HEK293 (cell line): Measurements from ENCODE around the gene ANKRD39.

Experiments
- CTCF ChIA-PET: fragments of 350-600 bp; formaldehyde crosslinking; extraction: SDS; loops from one replicate; lab custom pipeline; 2021; ENCODE audit warnings: antibody characterized with exemption; lab: Yijun Ruan, JAX
- POLR2A ChIA-PET: fragments of 300-600 bp; formaldehyde crosslinking; extraction: SDS; loops from one replicate; lab custom pipeline; 2020; ENCODE audit warnings: antibody characterized with exemption, inconsistent platforms; lab: Yijun Ruan, JAX
- H3K27ac ChIP-seq: fragments of 200-500 bp; sonication (Bioruptor generic); 2 replicates; pipeline ENCODE4 v1.5.1; 2014; ENCODE audit warnings: low read depth, low read length, control low read depth, inconsistent platforms; ENCODE audit errors: extremely low read depth
- H3K36me3 ChIP-seq, 2 experiments: fragments of 200-500 bp in 1 of 2; sonication (Bioruptor generic) in 1 of 2; 1 replicate in 1 of 2; 2 replicates in 1 of 2; pipeline ENCODE4 v1.5.1; 2014 to 2017; ENCODE audit warnings: inconsistent platforms in 2 of 2, low read length in 2 of 2; ENCODE audit not compliant: control insufficient read depth in 2 of 2, insufficient read depth in 1 of 2
- H3K4me1 ChIP-seq: fragments of 200-500 bp; sonication (Bioruptor generic); 2 replicates; pipeline ENCODE4 v1.5.1; 2014; ENCODE audit warnings: mild to moderate bottlenecking, low read length, inconsistent platforms; ENCODE audit not compliant: control insufficient read depth, insufficient read depth
- H3K4me3 ChIP-seq: 2 replicates; pipeline ENCODE4 v1.5.1; 2011; ENCODE audit warnings: low read depth, mild to moderate bottlenecking, control low read depth, low read length, moderate library complexity
- H3K9me3 ChIP-seq: fragments of 200-500 bp; sonication (Bioruptor generic); 2 replicates; pipeline ENCODE4 v1.5.1; 2014; ENCODE audit warnings: low read depth, low read length, inconsistent platforms; ENCODE audit not compliant: control insufficient read depth, insufficient read depth
- GFI1B ChIP-seq: fragments of 450-650 bp; formaldehyde crosslinking; IDR thresholded peaks from 2 replicates; pipeline ENCODE4 v1.5.1; 2016; ENCODE audit warnings: missing biosample characterization, missing genetic modification characterization
- GLIS1 ChIP-seq: fragments of 450-650 bp; formaldehyde crosslinking; IDR thresholded peaks from 2 replicates; pipeline ENCODE4 v1.5.1; 2016; ENCODE audit warnings: missing biosample characterization, missing genetic modification characterization
- GLIS2 ChIP-seq: fragments of 450-650 bp; formaldehyde crosslinking; IDR thresholded peaks from 2 replicates; pipeline ENCODE4 v1.5.1; 2016; ENCODE audit warnings: missing biosample characterization, missing genetic modification characterization
- MYNN ChIP-seq: fragments of 450-650 bp; formaldehyde crosslinking; IDR thresholded peaks from 2 replicates; pipeline ENCODE4 v1.5.1; 2016; ENCODE audit warnings: missing biosample characterization, missing genetic modification characterization, borderline replicate concordance
- ZIC2 ChIP-seq: fragments of 450-650 bp; formaldehyde crosslinking; IDR thresholded peaks from 2 replicates; pipeline ENCODE4 v1.5.1; 2016; ENCODE audit warnings: missing biosample characterization, missing genetic modification characterization
- ZNF335 ChIP-seq: fragments of 450-650 bp; formaldehyde crosslinking; conservative IDR thresholded peaks from 2 replicates; pipeline ENCODE4 v1.5.1; 2016; ENCODE audit warnings: missing biosample characterization, missing genetic modification characterization
- ZNF394 ChIP-seq: fragments of 450-650 bp; formaldehyde crosslinking; IDR thresholded peaks from 2 replicates; pipeline ENCODE4 v1.5.1; 2016; ENCODE audit warnings: missing biosample characterization, missing genetic modification characterization, mild to moderate bottlenecking, moderate library complexity, borderline replicate concordance
- ZNF544 ChIP-seq: fragments of 450-650 bp; formaldehyde crosslinking; IDR thresholded peaks from 2 replicates; pipeline ENCODE4 v1.5.0; 2017; ENCODE audit warnings: missing biosample characterization, missing genetic modification characterization
- ZNF600 ChIP-seq: fragments of 450-650 bp; formaldehyde crosslinking; IDR thresholded peaks from 2 replicates; pipeline ENCODE4 v1.5.1; 2016; ENCODE audit warnings: missing biosample characterization, missing genetic modification characterization
- ZXDB ChIP-seq: fragments of 450-650 bp; formaldehyde crosslinking; IDR thresholded peaks from 2 replicates; pipeline ENCODE4 v1.5.1; 2016; ENCODE audit warnings: missing biosample characterization, missing genetic modification characterization
- TF ChIP-seq, protein P1 (sequence below): fragments of 450-650 bp; formaldehyde crosslinking; IDR thresholded peaks from 2 replicates; pipeline ENCODE4 v1.5.1; 2017; ENCODE audit warnings: missing biosample characterization, missing genetic modification characterization
- TF ChIP-seq, protein P2 (sequence below): fragments of 450-650 bp; formaldehyde crosslinking; IDR thresholded peaks from 2 replicates; pipeline ENCODE4 v1.5.1; 2016; ENCODE audit warnings: missing biosample characterization, missing genetic modification characterization
- TF ChIP-seq, protein P3 (sequence below): fragments of 450-650 bp; formaldehyde crosslinking; IDR thresholded peaks from 2 replicates; pipeline ENCODE4 v1.5.1; 2017; ENCODE audit warnings: missing biosample characterization, missing genetic modification characterization
- TF ChIP-seq, protein P4 (sequence below): fragments of 450-650 bp; formaldehyde crosslinking; conservative IDR thresholded peaks from 2 replicates; pipeline ENCODE4 v1.5.1; 2016; ENCODE audit warnings: low read depth, missing biosample characterization, missing genetic modification characterization

ANKRD39 gene

DNA sequence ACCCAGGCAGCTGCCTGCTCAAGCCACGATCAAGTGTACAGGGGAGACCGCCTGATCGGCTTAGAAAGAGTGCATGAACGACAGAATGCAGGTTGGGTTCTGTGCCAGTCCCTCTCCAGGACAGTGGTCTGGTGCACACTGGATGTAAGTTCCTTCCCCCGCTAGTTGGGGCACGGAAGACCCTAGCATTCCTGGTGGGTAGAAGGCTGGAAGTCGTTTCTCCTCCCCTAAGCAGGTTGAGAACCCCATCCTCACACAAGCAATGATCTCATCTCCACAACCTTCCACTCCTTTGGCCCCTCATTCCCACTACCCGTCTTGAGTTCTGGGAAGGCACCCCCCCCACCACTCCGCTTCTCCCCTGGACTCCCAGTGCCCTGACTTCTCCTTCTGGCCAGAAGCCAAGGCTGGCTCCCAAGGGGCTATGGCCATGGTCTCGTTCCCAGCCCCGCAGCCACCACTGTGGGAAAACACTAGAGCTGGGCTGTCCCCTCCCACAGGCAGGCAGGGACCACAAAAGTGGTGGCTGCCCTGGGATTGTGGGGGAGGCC is 1.4 kb upstream of the ANKRD39 start (continued):
- TF ChIP-seq ZXDB (no peak), ZIC2 (tag by site-specific recombination) (peak; percentile 15; the same call in 1 of the 2 replicates), ZNF394 (tag by site-specific recombination) (peak; percentile 69; the same call in 1 of the 2 replicates)
- TF ChIP-seq, protein P1, sequence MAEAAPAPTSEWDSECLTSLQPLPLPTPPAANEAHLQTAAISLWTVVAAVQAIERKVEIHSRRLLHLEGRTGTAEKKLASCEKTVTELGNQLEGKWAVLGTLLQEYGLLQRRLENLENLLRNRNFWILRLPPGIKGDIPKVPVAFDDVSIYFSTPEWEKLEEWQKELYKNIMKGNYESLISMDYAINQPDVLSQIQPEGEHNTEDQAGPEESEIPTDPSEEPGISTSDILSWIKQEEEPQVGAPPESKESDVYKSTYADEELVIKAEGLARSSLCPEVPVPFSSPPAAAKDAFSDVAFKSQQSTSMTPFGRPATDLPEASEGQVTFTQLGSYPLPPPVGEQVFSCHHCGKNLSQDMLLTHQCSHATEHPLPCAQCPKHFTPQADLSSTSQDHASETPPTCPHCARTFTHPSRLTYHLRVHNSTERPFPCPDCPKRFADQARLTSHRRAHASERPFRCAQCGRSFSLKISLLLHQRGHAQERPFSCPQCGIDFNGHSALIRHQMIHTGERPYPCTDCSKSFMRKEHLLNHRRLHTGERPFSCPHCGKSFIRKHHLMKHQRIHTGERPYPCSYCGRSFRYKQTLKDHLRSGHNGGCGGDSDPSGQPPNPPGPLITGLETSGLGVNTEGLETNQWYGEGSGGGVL (tag by site-specific recombination): peak; percentile 59

DNA sequence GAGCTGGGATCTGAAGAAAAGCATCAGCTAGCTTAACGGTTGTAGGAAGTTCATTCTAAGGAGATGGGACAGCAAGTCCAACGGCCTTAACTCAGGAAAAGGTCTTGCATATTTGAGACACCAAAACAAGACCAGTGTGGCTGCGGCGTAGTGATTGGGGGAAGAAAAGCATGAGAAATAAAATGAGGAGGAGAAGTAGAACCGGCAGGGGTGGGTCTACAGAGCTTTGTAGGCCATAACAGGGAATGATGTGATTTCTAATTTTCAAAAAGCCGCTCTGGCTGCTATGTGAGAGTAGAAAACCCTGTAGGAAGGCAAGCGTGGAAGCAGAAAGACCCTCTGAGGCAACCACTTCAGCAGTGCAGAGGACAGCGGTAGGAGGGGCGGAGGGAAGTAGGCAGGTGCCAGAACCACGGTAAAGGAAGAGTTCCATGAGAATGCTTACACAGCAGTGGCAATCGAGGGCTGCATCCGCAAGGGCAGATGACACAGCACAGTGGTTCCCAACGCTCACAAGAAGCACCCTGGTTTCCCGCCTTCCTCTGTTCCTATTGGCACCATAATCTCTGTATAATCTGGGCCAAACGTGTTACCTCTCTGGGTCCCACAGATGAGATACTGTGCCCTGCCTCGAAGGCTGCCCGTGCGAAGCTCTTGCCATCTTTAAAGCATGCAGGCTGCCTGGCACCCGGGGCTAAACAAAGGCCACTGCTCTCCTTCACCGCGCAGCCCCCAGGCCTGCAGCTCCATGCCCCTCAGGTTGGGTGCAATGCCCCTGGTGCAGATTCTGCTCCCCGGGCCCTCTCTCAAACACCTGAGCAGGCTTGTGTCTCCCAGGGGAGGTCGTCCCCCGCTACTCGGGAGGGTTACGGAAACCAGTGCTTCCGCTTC is 795 bp downstream of the ANKRD39 start:
- Histone ChIP-seq H3K4me3 (peak overlapping the region; percentile 77), H3K4me1 (no peaks in the 10 kb centered on the region), H3K9me3 (no peaks in the 10 kb centered on the region), H3K36me3 (peaks cover 8 to 40% of the 10 kb centered on the region in 2 experiments; a peak in 2 of 3 replicates), H3K27ac (peak overlapping the region; percentile 78)
- TF ChIP-seq GLIS1 (0 out of 2 replicates have a peak, but pooled peaks have one; percentile 20), MYNN (no peak), GFI1B (no peak), GLIS2 (peak; percentile 48), ZNF600 (tag by site-specific recombination) (peak; percentile 80), ZNF544 (tag by site-specific recombination) (no peak), ZNF335 (peak; percentile 5; the same call in 1 of the 2 replicates)
- TF ChIP-seq, protein P2, sequence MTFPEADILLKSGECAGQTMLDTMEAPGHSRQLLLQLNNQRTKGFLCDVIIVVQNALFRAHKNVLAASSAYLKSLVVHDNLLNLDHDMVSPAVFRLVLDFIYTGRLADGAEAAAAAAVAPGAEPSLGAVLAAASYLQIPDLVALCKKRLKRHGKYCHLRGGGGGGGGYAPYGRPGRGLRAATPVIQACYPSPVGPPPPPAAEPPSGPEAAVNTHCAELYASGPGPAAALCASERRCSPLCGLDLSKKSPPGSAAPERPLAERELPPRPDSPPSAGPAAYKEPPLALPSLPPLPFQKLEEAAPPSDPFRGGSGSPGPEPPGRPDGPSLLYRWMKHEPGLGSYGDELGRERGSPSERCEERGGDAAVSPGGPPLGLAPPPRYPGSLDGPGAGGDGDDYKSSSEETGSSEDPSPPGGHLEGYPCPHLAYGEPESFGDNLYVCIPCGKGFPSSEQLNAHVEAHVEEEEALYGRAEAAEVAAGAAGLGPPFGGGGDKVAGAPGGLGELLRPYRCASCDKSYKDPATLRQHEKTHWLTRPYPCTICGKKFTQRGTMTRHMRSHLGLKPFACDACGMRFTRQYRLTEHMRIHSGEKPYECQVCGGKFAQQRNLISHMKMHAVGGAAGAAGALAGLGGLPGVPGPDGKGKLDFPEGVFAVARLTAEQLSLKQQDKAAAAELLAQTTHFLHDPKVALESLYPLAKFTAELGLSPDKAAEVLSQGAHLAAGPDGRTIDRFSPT (tag by site-specific recombination): no peak
- TF ChIP-seq, protein P3, sequence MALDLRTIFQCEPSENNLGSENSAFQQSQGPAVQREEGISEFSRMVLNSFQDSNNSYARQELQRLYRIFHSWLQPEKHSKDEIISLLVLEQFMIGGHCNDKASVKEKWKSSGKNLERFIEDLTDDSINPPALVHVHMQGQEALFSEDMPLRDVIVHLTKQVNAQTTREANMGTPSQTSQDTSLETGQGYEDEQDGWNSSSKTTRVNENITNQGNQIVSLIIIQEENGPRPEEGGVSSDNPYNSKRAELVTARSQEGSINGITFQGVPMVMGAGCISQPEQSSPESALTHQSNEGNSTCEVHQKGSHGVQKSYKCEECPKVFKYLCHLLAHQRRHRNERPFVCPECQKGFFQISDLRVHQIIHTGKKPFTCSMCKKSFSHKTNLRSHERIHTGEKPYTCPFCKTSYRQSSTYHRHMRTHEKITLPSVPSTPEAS (tag by site-specific recombination): no peak
- TF ChIP-seq, protein P4, sequence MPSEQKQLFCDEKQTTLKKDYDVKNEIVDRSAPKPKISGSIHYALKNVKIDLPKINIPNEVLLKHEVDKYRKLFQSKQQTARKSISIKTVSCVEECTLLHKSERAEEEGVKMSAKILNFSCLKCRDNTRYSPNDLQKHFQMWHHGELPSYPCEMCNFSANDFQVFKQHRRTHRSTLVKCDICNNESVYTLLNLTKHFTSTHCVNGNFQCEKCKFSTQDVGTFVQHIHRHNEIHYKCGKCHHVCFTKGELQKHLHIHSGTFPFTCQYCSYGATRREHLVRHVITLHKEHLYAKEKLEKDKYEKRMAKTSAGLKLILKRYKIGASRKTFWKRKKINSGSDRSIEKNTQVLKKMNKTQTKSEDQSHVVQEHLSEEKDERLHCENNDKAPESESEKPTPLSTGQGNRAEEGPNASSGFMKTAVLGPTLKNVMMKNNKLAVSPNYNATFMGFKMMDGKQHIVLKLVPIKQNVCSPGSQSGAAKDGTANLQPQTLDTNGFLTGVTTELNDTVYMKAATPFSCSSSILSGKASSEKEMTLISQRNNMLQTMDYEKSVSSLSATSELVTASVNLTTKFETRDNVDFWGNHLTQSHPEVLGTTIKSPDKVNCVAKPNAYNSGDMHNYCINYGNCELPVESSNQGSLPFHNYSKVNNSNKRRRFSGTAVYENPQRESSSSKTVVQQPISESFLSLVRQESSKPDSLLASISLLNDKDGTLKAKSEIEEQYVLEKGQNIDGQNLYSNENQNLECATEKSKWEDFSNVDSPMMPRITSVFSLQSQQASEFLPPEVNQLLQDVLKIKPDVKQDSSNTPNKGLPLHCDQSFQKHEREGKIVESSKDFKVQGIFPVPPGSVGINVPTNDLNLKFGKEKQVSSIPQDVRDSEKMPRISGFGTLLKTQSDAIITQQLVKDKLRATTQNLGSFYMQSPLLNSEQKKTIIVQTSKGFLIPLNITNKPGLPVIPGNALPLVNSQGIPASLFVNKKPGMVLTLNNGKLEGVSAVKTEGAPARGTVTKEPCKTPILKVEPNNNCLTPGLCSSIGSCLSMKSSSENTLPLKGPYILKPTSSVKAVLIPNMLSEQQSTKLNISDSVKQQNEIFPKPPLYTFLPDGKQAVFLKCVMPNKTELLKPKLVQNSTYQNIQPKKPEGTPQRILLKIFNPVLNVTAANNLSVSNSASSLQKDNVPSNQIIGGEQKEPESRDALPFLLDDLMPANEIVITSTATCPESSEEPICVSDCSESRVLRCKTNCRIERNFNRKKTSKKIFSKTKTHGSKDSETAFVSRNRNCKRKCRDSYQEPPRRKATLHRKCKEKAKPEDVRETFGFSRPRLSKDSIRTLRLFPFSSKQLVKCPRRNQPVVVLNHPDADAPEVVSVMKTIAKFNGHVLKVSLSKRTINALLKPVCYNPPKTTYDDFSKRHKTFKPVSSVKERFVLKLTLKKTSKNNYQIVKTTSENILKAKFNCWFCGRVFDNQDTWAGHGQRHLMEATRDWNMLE (tag by site-specific recombination): no peak
- CTCF ChIA-PET: interaction anchor here (0.5 to 4.1 kb wide), 43 partner anchors 9 to 255 kb away, joined by 3 to 115 read pairs (median 4); partner anchors contain the start of genes ANKRD23 and ANKRD36
- POLR2A ChIA-PET: interaction anchor here (0.9 to 3.3 kb wide), 12 partner anchors 11 to 255 kb away, joined by 3 to 39 read pairs (median 6); partner anchors contain the start of genes ANKRD23, ANKRD36, CNNM3 and CNNM4
